Calu3 (cell line): Measurements from ENCODE around the gene TYW1. TPM values are rescaled to one million over a fixed set of nuclear protein-coding genes. Genes with fewer than 3 reads are reported as not detected.
"Not testable (repeated sequence)": the region's sequence is repeated elsewhere in the genome, so short reads cannot be mapped to it uniquely, and the experiment has no call there.

Source experiments
- Bru-seq: library from RNA; stranded (reverse); fragments of 400-500 nt; gene quantifications from one replicate; lab custom pipeline; 2021; lab: Mats Ljungman, UMichigan
- BruChase-seq, 2 experiments: library from RNA; stranded (reverse); fragments of 400-500 nt; gene quantifications; one replicate each; lab custom pipeline; 2021; lab: Mats Ljungman, UMichigan
- BruUV-seq: library from RNA; stranded (reverse); fragments of 400-500 nt; replicated peaks from 2 replicates; lab custom pipeline; 2021; lab: Mats Ljungman, UMichigan
- CTCF ChIA-PET: fragments of 300-600 bp; sonication (Branson Sonifier 250); formaldehyde crosslinking; loops from one replicate; lab custom pipeline; 2022; ENCODE audit warnings: antibody characterized with exemption; lab: Charles Lee
- DNase-seq: peaks from one replicate; pipeline ENCODE4 v3.0.0; 2022
- H3K27ac Mint-ChIP-seq: one replicate; pipeline ENCODE4 v1.8.0; 2022; ENCODE audit warnings: mixed read lengths; ENCODE audit not compliant: unreplicated experiment
- H3K27me3 Mint-ChIP-seq: one replicate; pipeline ENCODE4 v1.8.0; 2022; ENCODE audit warnings: mixed read lengths; ENCODE audit not compliant: unreplicated experiment
- H3K36me3 Mint-ChIP-seq: one replicate; pipeline ENCODE4 v1.8.0; 2022; ENCODE audit warnings: mild to moderate bottlenecking, moderate library complexity, mixed read lengths; ENCODE audit not compliant: insufficient read depth, unreplicated experiment
- H3K4me1 Mint-ChIP-seq: one replicate; pipeline ENCODE4 v1.8.0; 2022; ENCODE audit warnings: mild to moderate bottlenecking, low read depth, mixed read lengths; ENCODE audit not compliant: unreplicated experiment
- H3K4me3 Mint-ChIP-seq: one replicate; pipeline ENCODE4 v1.8.0; 2022; ENCODE audit warnings: mild to moderate bottlenecking, low read depth, moderate library complexity, mixed read lengths; ENCODE audit not compliant: unreplicated experiment
- H3K9me3 Mint-ChIP-seq: one replicate; pipeline ENCODE4 v1.8.0; 2022; ENCODE audit warnings: low read depth, mixed read lengths; ENCODE audit not compliant: unreplicated experiment
- intact Hi-C: fragments of 100-400 bp; cut with micrococcal nuclease; formaldehyde crosslinking; loops from one replicate; pipeline ENCODE4 v1.10.0; 2022; ENCODE audit not compliant: unreplicated experiment
- long read RNA-seq: library from polyadenylated mRNA; stranded (forward); transcript quantifications from one replicate; pipeline ENCODE4 v2.0.0, GENCODE V29; 2022
- total RNA-seq: library from RNA; stranded (reverse); gene quantifications from 2 replicates; pipeline ENCODE4 v1.2.3, GENCODE V29; 2022
- TF ChIP-seq, protein P1 (sequence below): fragments of 200-600 bp; IDR thresholded peaks from one replicate; pipeline ENCODE4 v1.8.0; 2022; ENCODE audit warnings: antibody characterized with exemption; ENCODE audit not compliant: unreplicated experiment

The TYW1 gene, protein sequence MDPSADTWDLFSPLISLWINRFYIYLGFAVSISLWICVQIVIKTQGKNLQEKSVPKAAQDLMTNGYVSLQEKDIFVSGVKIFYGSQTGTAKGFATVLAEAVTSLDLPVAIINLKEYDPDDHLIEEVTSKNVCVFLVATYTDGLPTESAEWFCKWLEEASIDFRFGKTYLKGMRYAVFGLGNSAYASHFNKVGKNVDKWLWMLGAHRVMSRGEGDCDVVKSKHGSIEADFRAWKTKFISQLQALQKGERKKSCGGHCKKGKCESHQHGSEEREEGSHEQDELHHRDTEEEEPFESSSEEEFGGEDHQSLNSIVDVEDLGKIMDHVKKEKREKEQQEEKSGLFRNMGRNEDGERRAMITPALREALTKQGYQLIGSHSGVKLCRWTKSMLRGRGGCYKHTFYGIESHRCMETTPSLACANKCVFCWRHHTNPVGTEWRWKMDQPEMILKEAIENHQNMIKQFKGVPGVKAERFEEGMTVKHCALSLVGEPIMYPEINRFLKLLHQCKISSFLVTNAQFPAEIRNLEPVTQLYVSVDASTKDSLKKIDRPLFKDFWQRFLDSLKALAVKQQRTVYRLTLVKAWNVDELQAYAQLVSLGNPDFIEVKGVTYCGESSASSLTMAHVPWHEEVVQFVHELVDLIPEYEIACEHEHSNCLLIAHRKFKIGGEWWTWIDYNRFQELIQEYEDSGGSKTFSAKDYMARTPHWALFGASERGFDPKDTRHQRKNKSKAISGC
- total RNA-seq, result 12.1 and 13.9 TPM in 2 replicates
- Bru-seq, nascent RNA, result percentile 67 among the genes with signal in this experiment
- BruChase-seq, experiment 1, labeled RNA remaining after a 6-hour chase, result percentile 53 among the genes with signal in this experiment
- BruChase-seq, experiment 2, labeled RNA remaining after a 2-hour chase, result percentile 50 among the genes with signal in this experiment
- long read RNA-seq, transcript TYW1-201 (16 exons, 3,348 nt), result major isoform, 9 of 18 reads
- long read RNA-seq, partial matches to known transcripts, result 1 of 18 reads
- long read RNA-seq, other reads (novel, unspliced or antisense), result 8 of 18 reads

- Mint-ChIP-seq H3K27ac (peak within 1 kb of the TSS; percentile 98), H3K36me3 (peaks cover 41% of the 10 kb centered on the region), H3K4me3 (peak within 1 kb of the TSS; percentile 93)
- not testable (repeated sequence) for H3K4me1 Mint-ChIP-seq, BruUV-seq, H3K9me3 Mint-ChIP-seq, H3K27me3 Mint-ChIP-seq
- peak; percentile 96 for DNase-seq
- intact Hi-C loops, result loop anchor here (5.0 to 10.0 kb wide), 2 partner anchors 152 to 439 kb away; no protein-coding TSS in a partner anchor
- CTCF ChIA-PET, result interaction anchor here (0.6 to 0.8 kb wide), 2 partner anchors 152 to 482 kb away, joined by 4 to 6 read pairs; no protein-coding TSS in a partner anchor
Observed at GRCh38 chr7:66996444-66997191, at the start of gene TYW1. TYW1 (plus strand) TSS chr7:66996833; CDS start chr7:66996979, 146 bp downstream.

DNA sequence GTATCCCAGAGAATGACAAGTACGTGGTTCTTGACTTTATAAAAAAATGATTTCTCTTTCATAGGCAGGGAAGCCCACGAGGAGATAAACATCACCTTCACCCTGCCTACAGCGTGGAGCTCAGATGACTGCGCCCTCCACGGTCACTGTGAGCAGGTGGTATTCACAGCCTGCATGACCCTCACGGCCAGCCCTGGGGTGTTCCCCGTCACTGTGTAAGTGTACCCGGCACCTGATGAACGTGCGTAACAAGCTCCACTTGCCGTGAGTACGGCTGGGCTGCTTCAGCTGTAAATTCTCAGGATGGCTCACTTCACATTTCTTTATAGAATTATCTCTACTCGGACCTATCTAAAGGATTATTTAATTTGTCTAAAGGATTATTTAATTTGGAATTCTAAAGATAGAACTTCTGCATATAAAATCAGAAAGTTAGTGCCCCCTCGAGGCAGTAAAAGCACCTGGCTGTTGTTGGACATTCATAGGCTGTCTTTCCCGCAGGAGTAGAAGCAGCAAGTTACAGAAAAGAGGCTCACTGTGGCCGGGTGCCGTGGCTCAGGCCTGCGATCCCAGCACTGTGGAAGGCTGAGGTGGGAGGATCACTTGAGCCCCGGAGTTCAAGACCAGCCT is 48.0 kb upstream of the TYW1 start:
- DNase-seq, result no peak
- no peak overlapping the region for H3K4me3 Mint-ChIP-seq
- intact Hi-C loops, result no loop called here
- peaks cover 36% of the 10 kb centered on the region for H3K36me3 Mint-ChIP-seq
- no TSS peak for BruUV-seq
- TF ChIP-seq, protein P1, sequence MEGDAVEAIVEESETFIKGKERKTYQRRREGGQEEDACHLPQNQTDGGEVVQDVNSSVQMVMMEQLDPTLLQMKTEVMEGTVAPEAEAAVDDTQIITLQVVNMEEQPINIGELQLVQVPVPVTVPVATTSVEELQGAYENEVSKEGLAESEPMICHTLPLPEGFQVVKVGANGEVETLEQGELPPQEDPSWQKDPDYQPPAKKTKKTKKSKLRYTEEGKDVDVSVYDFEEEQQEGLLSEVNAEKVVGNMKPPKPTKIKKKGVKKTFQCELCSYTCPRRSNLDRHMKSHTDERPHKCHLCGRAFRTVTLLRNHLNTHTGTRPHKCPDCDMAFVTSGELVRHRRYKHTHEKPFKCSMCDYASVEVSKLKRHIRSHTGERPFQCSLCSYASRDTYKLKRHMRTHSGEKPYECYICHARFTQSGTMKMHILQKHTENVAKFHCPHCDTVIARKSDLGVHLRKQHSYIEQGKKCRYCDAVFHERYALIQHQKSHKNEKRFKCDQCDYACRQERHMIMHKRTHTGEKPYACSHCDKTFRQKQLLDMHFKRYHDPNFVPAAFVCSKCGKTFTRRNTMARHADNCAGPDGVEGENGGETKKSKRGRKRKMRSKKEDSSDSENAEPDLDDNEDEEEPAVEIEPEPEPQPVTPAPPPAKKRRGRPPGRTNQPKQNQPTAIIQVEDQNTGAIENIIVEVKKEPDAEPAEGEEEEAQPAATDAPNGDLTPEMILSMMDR, result no peak
- H3K27me3 Mint-ChIP-seq, result no peaks in the 10 kb centered on the region
- peaks cover 11% of the 10 kb centered on the region for H3K4me1 Mint-ChIP-seq
- H3K27ac Mint-ChIP-seq, result no peak overlapping the region
- CTCF ChIA-PET, result no interaction called here
- H3K9me3 Mint-ChIP-seq, result no peaks in the 10 kb centered on the region

- CTCF ChIA-PET, result no interaction called here
- no peak overlapping the region for H3K4me3 Mint-ChIP-seq
- peaks cover 11% of the 10 kb centered on the region for H3K4me1 Mint-ChIP-seq
- no peaks in the 10 kb centered on the region for H3K9me3 Mint-ChIP-seq
- H3K27ac Mint-ChIP-seq, result no peak overlapping the region
- TF ChIP-seq, protein P1, result no peak
- no peak for DNase-seq
- no TSS peak for BruUV-seq
- H3K27me3 Mint-ChIP-seq, result no peaks in the 10 kb centered on the region
- peaks cover 31% of the 10 kb centered on the region for H3K36me3 Mint-ChIP-seq
- intact Hi-C loops, result no loop called here
Observed at GRCh38 chr7:66950311-66950710, 46.3 kb upstream of the TYW1 start.

- TF ChIP-seq, protein P1, result no peak
- intact Hi-C loops, result no loop called here
- H3K27ac Mint-ChIP-seq, result no peak overlapping the region
- no peaks in the 10 kb centered on the region for H3K9me3 Mint-ChIP-seq
- peaks cover 11% of the 10 kb centered on the region for H3K4me1 Mint-ChIP-seq
- CTCF ChIA-PET, result no interaction called here
- no peak overlapping the region for H3K4me3 Mint-ChIP-seq
- BruUV-seq, result no TSS peak
- no peaks in the 10 kb centered on the region for H3K27me3 Mint-ChIP-seq
- DNase-seq, result no peak
- H3K36me3 Mint-ChIP-seq, result peaks cover 29% of the 10 kb centered on the region
Observed at GRCh38 chr7:66950763-66951162, 45.9 kb upstream of the TYW1 start.
